GM12878 (cell line): ENCODE results near the gene CDCA3. TPM values are rescaled to one million over a fixed set of nuclear protein-coding genes. Genes with fewer than 3 reads are reported as not detected.

Source experiments
- CEBPZ ChIP-seq: fragments of 150-350 bp; IDR thresholded peaks from 2 replicates; pipeline ENCODE4 v1.6.1; 2016; ENCODE audit warnings: low read depth, low read length
- CREB1 ChIP-seq: IDR thresholded peaks from 2 replicates; pipeline ENCODE4 v1.6.1; 2012; ENCODE audit warnings: low read depth, mild to moderate bottlenecking, inconsistent platforms
- ESRRA ChIP-seq: IDR thresholded peaks from 2 replicates; pipeline ENCODE4 v1.6.1; 2012; ENCODE audit warnings: mild to moderate bottlenecking, low read length, improper control_type of control experiment
- EZH2 ChIP-seq: IDR thresholded peaks from 2 replicates; pipeline ENCODE4 v1.6.1; 2012; ENCODE audit warnings: low read depth, mild to moderate bottlenecking, control low read depth, inconsistent platforms, low read length, borderline replicate concordance; ENCODE audit not compliant: control insufficient read depth
- IRF4 ChIP-seq: IDR thresholded peaks from 2 replicates; pipeline ENCODE4 v1.6.1; 2011; ENCODE audit warnings: low read depth, low read length
- IRF5 ChIP-seq: fragments of 450-650 bp; IDR thresholded peaks from 2 replicates; pipeline ENCODE4 v1.6.1; 2017; ENCODE audit warnings: borderline replicate concordance
- MEF2B ChIP-seq: fragments of 450-650 bp; IDR thresholded peaks from 2 replicates; pipeline ENCODE4 v1.6.1; 2018; ENCODE audit warnings: mild to moderate bottlenecking, moderate library complexity; ENCODE audit not compliant: partially characterized antibody, poor library complexity, severe bottlenecking
- NBN ChIP-seq: fragments of 450-650 bp; IDR thresholded peaks from 2 replicates; pipeline ENCODE4 v1.6.1; 2016
- RELB ChIP-seq: fragments of 450-650 bp; IDR thresholded peaks from 2 replicates; pipeline ENCODE4 v1.6.1; 2017; ENCODE audit warnings: low read depth, mild to moderate bottlenecking, moderate library complexity
- SMAD5 ChIP-seq: IDR thresholded peaks from 2 replicates; pipeline ENCODE4 v1.6.1; 2016; ENCODE audit warnings: antibody characterized with exemption, low read depth
- SPI1 ChIP-seq: IDR thresholded peaks from 2 replicates; pipeline ENCODE4 v1.6.1; 2011; ENCODE audit warnings: low read depth, mild to moderate bottlenecking, low read length, moderate library complexity, borderline replicate concordance; ENCODE audit not compliant: insufficient read depth
- SUZ12 ChIP-seq: fragments of 200-600 bp; sonication (generic); IDR thresholded peaks from one replicate; pipeline ENCODE4 v1.6.1; 2018; ENCODE audit warnings: antibody characterized with exemption, mild to moderate bottlenecking; ENCODE audit not compliant: unreplicated experiment
- WRNIP1 ChIP-seq: IDR thresholded peaks from 2 replicates; pipeline ENCODE4 v1.6.1; 2011; ENCODE audit warnings: low read depth, low read length, improper control_type of control experiment, borderline replicate concordance
- ZBTB33 ChIP-seq: fragments of 450-650 bp; IDR thresholded peaks from 2 replicates; pipeline ENCODE4 v1.6.1; 2017; ENCODE audit warnings: mild to moderate bottlenecking
- ZNF207 ChIP-seq: fragments of 450-650 bp; IDR thresholded peaks from 2 replicates; pipeline ENCODE4 v1.6.1; 2014; ENCODE audit warnings: antibody characterized with exemption, mild to moderate bottlenecking, borderline replicate concordance
- ZNF592 ChIP-seq: fragments of 450-650 bp; IDR thresholded peaks from 2 replicates; pipeline ENCODE4 v1.6.1; 2017; ENCODE audit warnings: mild to moderate bottlenecking, moderate library complexity
- polyA plus RNA-seq, 11 experiments: library from polyadenylated mRNA; depleted of rRNA in 4 of 11; unstranded in 6 of 11; stranded (reverse) in 5 of 11; fragments of >200 nt; fragmentation: Nextera tagmentation in 4 of 11; fragmentation: Illumina TruSeq in 1 of 11; extraction: Ambion mirVana in 4 of 11; extraction: Trizol in 1 of 11; gene quantifications; 1 replicate in 1 of 11; 2 replicates in 10 of 11; pipeline versions ENCODE4 v1.2.1 to v1.2.3, GENCODE V29; 2011 to 2016; ENCODE audit warnings: inconsistent platforms in 2 of 11, missing spikeins in 2 of 11, low read depth in 1 of 11
- total RNA-seq, 4 experiments: library from RNA; depleted of rRNA in 3 of 4; stranded (reverse); fragments of >200 nt in 3 of 4; fragmentation: Illumina TruSeq in 1 of 4; extraction: Trizol in 1 of 4; gene quantifications; 2 replicates each; pipeline versions ENCODE4 v1.2.1 to v1.2.3, GENCODE V29; 2013 to 2021

The CDCA3 gene
- total and polyA plus RNA-seq, 10 of the 15 experiments (the other 5 are each of a cell fraction or from before 2014, with no cell fraction given), result 34.5 to 148 (median 97.4) TPM

- no peak for TF ChIP-seq WRNIP1
- 0 out of 2 replicates have a peak, but pooled peaks have one; percentile 25 for TF ChIP-seq ZNF207
- no peak for TF ChIP-seq IRF4
- peak; percentile 78 for TF ChIP-seq MEF2B
- TF ChIP-seq IRF5, result no peak
- no peak for TF ChIP-seq SUZ12
- TF ChIP-seq ESRRA, result no peak
- no peak for TF ChIP-seq ZBTB33
- no peak for TF ChIP-seq SMAD5
- no peak for TF ChIP-seq RELB
- TF ChIP-seq CEBPZ, result no peak
- TF ChIP-seq SPI1, result peak; percentile 27; the same call in 1 of the 2 replicates
- TF ChIP-seq EZH2, result no peak
- no peak for TF ChIP-seq ZNF592
- TF ChIP-seq CREB1, result no peak
- no peak for TF ChIP-seq NBN
These were observed 22.3 kb upstream of the CDCA3 start, which contains the start of gene SPSB2 (continued) for GRCh38 chr12:6873094-6874014.
